Stimulated activated CD8-positive, alpha-beta memory T cell treated with anti-CD3 and anti-CD28 coated beads, Interleukin-4, amount 100 ng/mL, for 4 hours (primary cell): ENCODE results near the gene KRTAP5-1.
"Not testable (repeated sequence)": the region's sequence is repeated elsewhere in the genome, so short reads cannot be mapped to it uniquely, and the experiment has no call there.

Source experiments
- DNase-seq, 2 donors: peaks; one replicate each; pipeline ENCODE4 v3.0.0-alpha.2; 2020; ENCODE audit warnings: low read depth in 2 of 2, low spot score in 1 of 2

The KRTAP5-1 gene, protein sequence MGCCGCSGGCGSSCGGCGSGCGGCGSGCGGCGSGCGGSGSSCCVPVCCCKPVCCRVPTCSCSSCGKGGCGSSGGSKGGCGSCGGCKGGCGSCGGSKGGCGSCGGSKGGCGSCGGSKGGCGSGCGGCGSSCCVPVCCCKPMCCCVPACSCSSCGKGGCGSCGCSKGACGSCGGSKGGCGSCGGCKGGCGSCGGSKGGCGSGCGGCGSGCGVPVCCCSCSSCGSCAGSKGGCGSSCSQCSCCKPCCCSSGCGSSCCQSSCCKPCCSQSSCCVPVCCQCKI

DNA sequence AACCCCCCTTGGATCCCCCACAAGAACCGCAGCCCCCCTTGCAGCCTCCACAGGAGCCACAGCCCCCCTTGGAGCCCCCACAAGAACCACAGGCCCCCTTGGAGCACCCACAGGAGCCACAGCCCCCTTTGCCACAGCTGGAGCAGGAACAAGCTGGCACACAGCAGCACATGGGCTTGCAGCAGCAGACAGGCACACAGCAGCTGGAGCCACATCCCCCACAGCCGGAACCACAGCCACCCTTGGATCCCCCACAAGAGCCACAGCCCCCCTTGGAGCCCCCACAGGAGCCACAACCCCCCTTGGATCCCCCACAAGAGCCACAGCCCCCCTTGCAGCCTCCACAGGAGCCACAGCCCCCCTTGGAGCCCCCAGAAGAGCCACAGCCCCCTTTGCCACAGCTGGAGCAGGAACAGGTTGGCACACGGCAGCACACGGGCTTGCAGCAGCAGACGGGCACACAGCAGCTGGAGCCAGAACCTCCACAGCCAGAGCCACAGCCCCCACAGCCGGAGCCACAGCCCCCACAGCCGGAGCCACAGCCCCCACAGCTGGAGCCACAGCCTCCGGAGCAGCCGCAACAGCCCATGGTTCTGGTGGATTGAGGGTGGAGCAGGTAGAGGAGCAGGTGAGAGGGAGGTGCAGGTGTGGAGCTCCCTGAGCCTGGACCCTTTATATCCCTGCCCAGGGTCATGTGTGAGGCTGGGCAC is at the start of gene KRTAP5-1:
KRTAP5-1 (minus strand) TSS at position 623 of the 710 bp plus-strand sequence; CDS start at position 589, 34 bp downstream.
- not testable (repeated sequence) for DNase-seq

GRCh38 chr11:1633864-1634263 is 48.8 kb upstream of the KRTAP5-1 start:
- DNase-seq = no peak

DNA sequence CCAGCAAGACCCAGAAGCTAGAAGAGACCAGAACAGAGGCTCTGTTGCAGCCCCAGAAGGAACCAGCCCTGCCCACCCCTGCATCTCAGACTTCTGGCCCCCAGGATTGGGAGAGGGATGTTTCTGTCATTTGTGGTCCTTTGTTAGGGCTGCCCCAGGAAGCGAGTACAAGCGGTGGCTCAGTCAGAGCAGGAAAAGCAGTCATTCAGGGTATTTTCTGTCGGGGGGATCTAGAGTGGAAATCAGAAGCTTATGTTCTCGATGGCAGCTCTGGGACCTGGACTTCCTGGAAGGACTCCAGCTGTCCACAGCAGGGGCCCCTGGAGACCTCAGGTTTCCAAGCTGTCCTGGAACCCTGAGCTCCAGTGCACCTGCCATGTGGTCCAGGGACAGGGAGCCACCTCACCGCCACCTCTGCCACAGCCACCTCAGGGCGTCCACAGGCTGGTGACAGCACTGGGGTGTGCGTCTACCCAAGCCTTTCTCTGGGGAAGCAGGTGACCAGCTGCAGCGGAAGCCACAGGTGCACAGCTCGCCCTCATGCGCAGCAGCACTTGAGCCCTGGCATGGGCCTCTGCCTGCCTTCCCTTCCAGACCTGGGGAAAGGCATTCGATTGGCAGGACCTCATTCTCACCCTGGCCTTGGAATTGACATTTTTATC is 47.1 kb upstream of the KRTAP5-1 start:
- DNase-seq = no peak

GRCh38 chr11:1631066-1631568 is 46.0 kb upstream of the KRTAP5-1 start:
- DNase-seq = no peak

- no peak for DNase-seq
Observed at GRCh38 chr11:1630271-1630670, 45.2 kb upstream of the KRTAP5-1 start.

DNA sequence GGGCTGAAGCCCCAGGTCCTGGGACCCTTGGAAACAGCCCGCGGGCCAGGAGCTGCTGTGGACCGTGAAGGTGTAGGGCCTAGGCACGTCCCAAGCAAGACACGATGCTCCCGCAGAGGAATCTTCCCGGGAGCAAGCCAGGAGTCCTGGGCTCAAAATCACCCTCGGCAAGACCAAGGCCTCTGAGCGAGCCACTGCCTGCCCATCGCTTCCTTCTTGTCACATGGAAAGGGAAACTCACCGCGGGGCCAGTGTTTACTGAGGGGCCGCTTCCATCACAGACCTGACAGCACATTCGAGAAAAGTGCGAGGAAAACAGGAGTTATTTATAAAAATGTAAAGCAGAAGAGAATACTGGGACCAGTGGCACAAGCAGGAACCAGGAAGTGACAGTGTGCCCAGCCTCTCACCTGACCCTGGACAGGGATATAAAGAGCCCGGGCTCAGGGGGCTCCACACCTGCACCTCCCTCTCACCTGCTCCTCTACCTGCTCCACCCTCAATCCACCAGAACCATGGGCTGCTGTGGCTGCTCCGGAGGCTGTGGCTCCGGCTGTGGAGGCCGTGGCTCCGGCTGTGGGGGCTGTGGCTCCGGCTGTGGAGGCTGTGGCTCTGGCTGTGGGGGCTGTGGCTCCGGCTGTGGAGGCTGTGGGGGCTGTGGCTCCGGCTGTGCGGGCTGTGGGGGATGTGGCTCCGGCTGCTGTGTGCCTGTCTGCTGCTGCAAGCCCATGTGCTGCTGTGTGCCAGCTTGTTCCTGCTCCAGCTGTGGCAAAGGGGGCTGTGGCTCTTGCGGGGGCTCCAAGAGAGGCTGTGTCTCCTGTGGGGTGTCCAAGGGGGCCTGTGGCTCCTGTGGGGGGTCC is 44.5 kb upstream of the KRTAP5-1 start, which contains the start of gene KRTAP5-5:
KRTAP5-5 (plus strand) TSS at position 450 of the 860 bp plus-strand sequence; CDS start at position 516, 66 bp downstream.
- DNase-seq = no peak

- peak in 1 of 2 donors; percentile 20 for DNase-seq
Observed at GRCh38 chr11:1628506-1629325, 43.6 kb upstream of the KRTAP5-1 start.

GRCh38 chr11:1625541-1625940 is 40.5 kb upstream of the KRTAP5-1 start:
- DNase-seq = no peak

DNA sequence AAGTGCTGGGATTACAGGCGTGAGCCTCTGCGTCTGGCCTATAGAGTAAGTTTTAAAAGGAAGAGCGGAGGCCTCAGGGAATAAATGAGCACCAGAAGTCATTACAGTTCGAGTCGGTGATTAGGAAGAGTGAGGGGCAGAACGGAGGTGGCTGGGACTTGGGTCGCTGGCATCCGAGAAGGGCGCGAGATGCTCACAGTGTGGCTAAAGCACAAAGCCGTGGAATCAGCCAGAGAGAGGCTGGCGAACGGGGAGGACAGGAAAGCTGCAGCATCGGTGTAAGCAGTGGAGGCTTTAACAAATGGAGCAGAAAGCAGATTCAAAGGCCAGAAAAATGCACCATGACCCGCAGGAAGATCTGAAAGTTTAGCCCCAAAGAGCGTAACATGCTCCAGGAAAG is 39.5 kb upstream of the KRTAP5-1 start:
- DNase-seq = no peak

DNA sequence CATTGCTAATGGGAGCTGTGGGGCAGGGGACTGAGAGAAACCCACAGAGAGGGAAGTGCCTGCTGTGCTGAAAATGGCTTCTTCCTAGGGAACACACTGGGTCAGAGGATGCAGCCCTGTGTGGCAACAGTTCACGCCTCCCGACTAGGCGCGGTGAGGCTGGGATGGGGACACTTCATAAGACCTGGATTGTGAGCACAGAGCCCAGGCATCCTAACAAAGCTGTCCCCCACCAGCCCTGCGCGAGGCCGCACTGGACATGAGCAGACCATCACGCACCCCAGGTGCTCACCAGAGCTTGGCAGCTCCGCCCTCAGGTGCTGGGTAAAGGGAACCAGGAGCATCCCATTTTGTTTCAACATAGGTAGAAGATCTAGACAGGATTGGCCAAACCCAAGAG is 38.6 kb upstream of the KRTAP5-1 start:
- DNase-seq = no peak

DNA sequence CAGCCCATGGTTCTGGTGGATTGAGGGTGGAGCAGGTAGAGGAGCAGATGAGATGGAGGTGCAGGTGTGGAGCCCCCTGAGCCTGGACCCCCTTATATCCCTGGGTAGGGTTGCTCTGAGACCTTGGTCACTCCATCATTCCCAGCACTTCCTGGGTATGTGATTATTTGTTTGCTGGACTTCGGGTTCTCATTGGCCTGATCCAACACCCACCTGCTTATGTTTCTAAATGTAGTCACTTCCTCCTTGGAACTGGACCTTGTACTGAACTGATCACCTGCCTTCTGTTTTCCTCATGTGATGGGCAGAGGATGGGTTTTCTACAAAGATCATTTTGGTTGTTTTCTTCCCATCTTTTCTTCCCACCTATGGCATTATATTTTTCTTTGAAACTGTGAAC is 37.0 kb upstream of the KRTAP5-1 start, which contains the start of gene KRTAP5-4:
KRTAP5-4 (minus strand) TSS at position 53 of the 400 bp plus-strand sequence; CDS start at position 8, 45 bp downstream.
- no peak for DNase-seq

GRCh38 chr11:1619449-1619848 is 34.4 kb upstream of the KRTAP5-1 start:
- DNase-seq = no peak

- DNase-seq = no peak
Observed at GRCh38 chr11:1618231-1618630, 33.1 kb upstream of the KRTAP5-1 start.

DNA sequence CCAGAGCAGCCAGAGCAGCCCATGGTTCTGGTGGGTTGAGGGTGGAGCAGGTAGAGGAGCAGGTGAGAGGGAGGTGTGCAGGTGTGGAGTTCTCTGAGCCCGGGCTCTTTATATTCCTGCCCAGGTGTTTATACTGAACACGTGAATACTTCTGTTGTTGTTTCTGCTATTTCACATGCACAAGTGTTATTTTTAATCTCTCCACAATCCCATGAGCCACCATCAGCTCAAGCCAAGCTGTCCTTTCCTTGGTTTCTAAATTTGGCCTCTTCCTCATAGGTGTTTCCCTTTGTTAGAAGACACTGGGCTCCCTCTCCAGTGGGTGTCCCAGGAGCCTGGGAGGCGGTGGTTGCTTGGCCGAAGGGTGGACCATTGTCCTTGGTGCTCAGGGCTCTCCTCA is 23.3 kb upstream of the KRTAP5-1 start, which contains the start of gene KRTAP5-3:
KRTAP5-3 (minus strand) TSS at position 101 of the 400 bp plus-strand sequence; CDS start at position 23, 78 bp downstream.
- DNase-seq = no peak

- DNase-seq = not testable (repeated sequence)
Observed at GRCh38 chr11:1607901-1608300, 22.8 kb upstream of the KRTAP5-1 start.

DNA sequence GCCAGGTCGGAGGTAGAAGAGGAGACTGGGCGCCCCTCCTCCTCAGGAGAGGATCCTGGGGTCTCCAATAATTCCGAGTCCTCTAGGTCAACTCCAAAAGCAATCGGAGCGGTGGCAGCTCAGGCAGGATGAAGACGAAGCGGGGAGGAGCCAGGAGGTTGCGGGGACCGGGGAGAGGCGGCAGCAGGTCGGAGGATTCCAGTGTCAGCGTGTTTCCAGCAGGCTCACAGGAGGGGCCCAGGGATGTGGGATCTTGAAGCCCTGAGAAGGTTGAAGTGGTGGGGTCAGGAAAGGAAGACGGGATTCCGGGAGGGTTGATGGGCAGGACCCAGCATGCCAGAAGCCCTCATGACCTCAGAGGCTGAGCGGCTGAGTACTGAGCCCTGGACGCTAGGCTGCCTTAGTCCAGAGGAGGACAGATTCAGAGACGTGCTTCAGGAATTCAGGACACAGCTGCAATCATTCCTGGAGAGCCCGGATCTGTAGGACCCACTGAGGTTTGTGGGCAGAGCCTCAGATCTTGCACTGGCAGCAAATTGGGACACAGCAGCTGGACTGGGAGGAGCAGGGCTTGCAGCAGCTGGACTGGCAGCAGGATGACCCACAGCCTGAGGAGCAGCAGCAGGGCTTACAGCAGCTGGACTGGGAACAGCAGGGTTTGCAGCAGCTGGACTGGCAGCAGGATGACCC is 22.2 kb upstream of the KRTAP5-1 start:
- DNase-seq = not testable (repeated sequence)

GRCh38 chr11:1605923-1606322 is 20.8 kb upstream of the KRTAP5-1 start:
- DNase-seq = not testable (repeated sequence)

DNA sequence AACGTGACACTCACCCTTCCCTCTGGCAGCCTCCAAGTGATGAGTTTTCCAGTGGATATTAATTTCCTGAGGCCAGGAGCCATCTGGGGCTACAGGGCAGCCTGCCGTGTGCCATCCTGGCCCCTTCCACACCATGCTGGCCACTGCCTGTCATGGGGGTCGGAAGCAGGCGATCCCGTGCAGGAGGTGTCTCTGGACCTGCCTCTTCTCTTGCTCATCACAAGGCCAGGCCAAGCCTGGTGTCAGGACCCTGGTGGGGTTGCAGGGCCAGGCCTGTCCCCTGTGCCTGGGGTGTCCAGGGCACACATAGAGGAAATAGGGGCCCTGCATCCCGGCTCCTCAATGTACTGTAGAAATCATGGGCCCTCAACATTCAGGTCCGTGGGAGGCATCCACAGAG is 19.6 kb upstream of the KRTAP5-1 start:
- DNase-seq = no peak

DNA sequence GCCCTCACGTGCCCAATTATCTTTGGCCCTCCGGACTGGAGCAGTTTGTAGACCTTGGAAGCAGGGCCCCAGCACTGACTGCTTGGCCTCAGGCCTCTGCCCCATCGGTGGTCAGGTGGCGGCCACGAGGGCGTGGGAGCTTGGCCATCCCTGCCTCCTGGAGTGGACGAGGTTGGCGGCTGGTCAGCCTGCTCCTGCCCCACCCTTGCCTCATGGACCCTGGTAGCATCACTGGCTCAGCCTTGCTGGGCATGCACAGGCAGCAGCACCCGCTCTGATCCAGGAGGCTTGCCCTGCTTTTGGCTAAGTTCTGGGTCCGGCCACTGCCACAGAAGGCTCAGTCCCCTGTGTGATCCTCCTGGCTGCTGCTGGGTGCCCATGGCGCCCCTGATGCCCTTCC is 19.1 kb upstream of the KRTAP5-1 start:
- no peak for DNase-seq
